Activated CD8-positive, alpha-beta memory T cell treated with anti-CD3 and anti-CD28 coated beads for 36 hours (primary cell): ENCODE data around the gene GPR45. TPM values are rescaled to one million over a fixed set of nuclear protein-coding genes. Genes with fewer than 3 reads are reported as not detected.
"Not testable (repeated sequence)": the region's sequence is repeated elsewhere in the genome, so short reads cannot be mapped to it uniquely, and the experiment has no call there.

Experiments used
- CTCF ChIA-PET: fragments of 350-600 bp; sonication (Branson Sonifier 250); formaldehyde crosslinking; loops from one replicate; lab custom pipeline; 2021; ENCODE audit warnings: antibody characterized with exemption; lab: Charles Lee
- POLR2A ChIA-PET: fragments of 350-600 bp; sonication (Branson Sonifier 250); formaldehyde crosslinking; loops from one replicate; lab custom pipeline; 2021; ENCODE audit warnings: antibody characterized with exemption; lab: Charles Lee
- total RNA-seq, 2 experiments: library from RNA; stranded (reverse); gene quantifications; one replicate each; pipeline ENCODE4 v1.2.3, GENCODE V29; 2021

The GPR45 gene
- total RNA-seq, 2 experiments from 2014 or later: not detected

DNA sequence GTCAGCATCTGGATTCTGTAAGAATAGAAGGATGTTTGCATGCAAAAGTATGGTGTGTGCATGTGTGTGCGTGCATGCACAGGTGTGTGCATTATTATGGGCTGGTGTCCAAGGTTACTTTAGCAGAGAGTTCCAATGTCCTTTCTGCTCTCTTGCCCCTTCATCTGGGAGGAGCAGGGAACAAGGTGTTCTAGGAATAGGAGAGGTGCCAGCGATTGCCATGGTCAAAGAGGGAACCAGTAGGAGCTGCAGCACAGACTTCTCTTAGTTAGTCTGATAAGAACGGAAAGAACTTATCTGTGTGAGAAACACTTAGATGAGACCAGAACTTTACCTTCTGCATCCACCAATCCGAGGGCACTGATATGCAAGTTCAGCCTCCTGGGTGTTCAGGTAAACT is 8.3 kb downstream of the GPR45 start:
- ChIA-PET POLR2A (no interaction called here), CTCF (no interaction called here)

DNA sequence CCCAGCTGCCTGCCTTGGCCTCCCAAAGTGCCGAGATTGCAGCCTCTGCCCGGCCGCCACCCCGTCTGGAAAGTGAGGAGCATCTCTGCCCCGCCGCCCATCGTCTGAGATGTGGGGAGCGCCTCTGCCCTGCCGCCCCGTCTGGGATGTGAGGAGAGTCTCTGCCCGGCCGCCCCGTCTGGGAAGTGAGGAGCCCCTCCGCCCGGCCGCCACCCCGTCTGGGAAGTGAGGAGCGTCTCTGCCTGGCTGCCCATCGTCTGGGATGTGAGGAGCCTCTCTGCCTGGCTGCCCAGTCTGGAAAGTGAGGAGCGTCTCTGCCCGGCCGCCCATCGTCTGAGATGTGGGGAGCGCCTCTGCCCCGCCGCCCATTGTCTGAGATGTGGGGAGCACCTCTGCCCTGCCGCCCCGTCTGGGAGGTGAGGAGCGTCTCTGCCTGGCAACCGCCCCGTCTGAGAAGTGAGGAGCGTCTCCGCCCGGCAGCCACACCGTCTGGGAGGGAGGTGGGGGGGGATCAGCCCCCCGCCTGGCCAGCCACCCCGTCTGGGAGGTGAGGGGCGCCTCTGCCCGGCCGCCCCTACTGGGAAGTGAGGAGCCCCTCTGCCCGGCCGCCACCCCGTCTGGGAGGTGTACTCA is 9.6 kb downstream of the GPR45 start:
- CTCF ChIA-PET, POLR2A ChIA-PET: not testable (repeated sequence)

DNA sequence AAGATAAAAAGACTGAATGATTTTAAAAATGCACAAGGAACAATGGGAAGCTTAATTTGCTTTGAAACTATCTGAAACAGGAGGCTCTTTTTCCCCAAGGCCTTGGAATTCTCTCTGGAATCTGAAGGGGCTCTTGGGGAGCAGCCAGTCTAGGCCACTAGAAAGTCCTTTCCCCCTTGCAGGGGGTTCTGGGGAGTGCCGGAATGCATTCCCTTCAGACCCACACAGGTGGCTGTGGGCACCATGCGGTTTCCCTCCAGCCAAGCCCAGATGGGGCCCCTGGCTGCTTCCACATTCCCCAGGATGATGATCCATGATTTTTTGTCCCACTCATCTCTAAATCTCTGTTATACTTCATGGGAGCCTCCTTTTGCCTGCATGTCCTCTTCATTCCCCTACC is 10.7 kb downstream of the GPR45 start:
- CTCF ChIA-PET: no interaction called here
- POLR2A ChIA-PET: no interaction called here

DNA sequence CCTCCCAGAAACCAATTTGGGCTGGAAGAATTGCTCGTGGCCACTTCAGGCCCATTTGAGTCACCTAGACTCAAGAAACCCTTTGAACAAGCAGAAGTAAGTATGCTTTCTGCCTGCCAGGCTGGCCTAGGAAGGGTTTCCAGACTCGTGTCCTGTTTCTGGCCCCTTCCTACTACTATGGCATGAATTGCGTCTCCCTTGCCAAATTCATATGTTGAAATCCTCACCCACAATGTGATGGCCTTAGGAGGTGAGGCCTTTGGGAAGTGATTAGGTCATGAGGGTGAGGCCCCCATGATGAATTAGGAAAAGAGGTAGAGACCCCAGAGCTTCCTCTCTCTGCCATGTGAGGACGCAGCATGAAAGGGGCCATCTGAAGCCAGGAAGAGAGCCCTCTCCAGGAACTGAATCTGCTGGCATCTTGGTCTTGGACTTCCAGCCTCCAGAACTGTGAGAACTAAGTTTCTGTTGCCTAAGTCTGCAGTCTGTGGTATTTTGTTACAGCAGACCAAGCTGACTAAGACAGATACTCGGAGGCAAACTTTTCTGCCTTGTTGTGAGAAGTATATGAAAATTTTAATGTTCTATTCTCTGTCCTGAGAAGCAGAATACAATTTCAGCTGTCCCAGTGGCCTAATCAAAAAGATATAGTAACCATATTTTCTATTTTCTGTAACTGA is 13.1 kb downstream of the GPR45 start:
- POLR2A ChIA-PET: no interaction called here
- CTCF ChIA-PET: no interaction called here

DNA sequence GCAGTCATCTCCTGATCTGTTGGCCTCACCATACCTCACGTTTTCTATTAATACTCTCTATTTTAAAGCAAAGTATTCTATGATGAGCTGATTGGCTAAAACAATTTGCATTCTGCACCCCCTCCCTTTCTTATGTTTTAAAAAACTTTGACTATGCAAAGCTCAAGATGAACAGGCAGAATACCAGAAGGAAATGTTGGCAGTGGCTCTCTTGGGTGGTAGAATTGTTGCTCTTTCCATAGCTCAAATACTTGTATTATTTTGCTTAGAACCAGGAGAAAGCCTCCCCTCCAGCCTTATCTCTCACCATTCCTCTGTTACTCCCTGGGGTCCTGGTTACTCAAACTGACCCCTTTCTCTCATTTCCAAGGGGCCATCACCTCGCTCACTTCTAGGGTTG is 14.4 kb downstream of the GPR45 start:
- ChIA-PET POLR2A (no interaction called here), CTCF (no interaction called here)

DNA sequence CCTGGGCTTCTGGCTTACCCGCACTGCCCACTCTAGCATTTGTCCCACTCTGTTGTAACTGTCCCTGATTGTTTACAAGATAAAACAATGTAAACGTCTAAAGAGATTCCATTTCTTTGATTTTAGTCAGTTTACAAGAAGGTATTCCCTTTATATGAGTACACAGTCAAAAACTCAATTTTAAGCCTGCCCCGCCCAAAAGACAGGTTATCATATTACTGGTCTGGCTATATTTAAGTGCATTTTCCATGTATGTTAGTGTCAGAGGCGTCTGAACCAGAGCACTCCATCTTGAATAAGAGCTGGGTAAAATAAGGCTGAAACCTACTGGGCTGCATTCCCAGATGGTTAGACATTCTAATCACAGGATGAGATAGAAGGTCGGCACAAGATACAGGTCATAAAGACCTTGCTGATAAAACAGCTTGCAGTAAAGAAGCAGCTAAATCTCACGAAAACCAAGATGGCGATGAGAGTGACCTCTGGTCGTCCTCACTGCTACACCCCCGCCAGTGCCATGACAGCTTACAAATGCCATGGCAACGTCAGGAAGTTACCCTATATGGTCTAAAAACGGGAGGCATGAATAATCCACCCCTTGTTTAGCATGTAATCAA is 15.0 kb downstream of the GPR45 start:
- POLR2A ChIA-PET: no interaction called here
- CTCF ChIA-PET: no interaction called here

DNA sequence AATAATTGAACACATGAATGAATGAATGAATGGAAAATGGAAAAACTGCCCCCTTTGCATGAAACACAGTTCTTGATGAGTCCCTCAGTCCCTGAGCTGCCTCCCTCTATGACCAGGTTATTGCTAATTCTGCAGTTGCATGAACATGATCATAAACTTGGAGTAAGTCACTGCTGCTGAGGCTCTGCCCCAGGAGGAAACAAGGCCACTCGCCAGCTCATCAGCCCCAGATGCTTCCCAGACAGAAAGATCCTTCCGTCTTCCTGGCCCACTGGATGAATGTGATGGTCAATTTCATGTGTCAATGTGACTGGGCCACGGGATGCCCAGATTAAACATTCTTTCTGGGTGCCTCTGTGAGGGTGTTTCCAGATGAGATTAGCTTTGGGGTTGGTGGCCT is 16.4 kb downstream of the GPR45 start:
- ChIA-PET CTCF (no interaction called here), POLR2A (no interaction called here)

DNA sequence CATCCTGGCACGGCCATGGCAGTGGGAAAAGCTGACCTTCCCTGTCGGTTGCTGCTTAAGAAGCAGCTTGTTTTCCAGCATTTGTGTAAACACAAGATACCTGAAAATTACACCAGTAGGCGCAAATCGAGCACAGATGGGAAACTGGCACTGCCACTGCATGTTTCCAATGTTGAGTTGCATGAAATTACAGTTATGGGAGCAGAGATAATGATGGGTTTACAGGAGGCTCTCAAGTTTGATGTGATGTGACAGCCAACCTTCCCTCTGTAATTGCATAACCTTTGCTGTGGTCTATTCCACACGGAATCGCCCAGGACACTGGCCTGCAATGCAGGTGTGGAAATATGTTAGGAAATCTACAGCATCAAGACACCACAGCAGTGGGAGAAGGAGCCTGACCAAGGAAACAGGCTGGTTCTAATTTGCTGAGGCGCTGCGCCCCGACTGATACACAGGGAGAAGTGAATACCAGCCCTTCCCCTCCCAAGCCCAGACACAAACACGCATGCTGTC is 17.4 kb downstream of the GPR45 start:
- POLR2A ChIA-PET: no interaction called here

DNA sequence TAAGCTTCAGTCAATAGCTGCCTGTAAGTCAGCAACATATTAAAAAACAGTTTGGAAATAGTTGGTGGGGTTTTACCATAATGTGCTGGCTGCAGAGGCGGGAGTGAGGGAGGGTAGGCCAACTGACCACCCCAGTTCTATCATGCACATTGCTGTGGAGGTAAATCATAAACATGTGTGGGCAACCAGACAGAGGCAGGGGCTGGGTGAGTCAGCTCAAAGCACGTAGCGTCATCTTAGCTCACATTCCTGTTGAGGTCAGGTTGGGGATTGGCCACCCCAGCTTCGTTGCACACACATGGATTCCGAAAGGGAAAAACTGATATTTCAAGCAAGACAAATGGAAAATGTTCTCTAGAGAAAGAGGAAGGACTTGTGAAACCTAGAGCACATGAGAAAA is 19.5 kb downstream of the GPR45 start:
- ChIA-PET POLR2A (no interaction called here), CTCF (no interaction called here)

More for the DNA sequence above, 17.4 kb downstream of the GPR45 start:
- CTCF ChIA-PET: no interaction called here

DNA sequence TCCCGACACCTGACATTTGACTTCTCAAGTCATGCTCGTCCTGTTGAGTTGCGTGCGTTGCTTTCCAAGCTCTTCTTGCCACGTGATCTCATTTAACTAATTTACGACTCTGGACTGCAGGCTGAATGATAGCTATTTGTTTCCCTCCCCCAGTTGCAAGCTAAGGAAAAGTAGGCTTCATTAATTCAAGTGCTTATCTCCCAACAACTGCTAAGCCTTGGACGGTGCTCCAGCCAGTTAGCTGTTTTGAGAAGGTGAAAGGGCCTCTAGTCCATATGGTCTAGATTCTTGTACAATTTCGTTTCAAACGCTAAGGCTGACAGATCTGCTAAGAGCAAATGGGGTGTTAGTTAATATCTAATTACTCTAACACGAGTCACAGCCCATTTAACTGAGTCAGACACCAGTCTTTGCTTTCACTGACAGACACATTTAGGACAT is 21.1 kb downstream of the GPR45 start:
- ChIA-PET POLR2A (no interaction called here), CTCF (no interaction called here)

DNA sequence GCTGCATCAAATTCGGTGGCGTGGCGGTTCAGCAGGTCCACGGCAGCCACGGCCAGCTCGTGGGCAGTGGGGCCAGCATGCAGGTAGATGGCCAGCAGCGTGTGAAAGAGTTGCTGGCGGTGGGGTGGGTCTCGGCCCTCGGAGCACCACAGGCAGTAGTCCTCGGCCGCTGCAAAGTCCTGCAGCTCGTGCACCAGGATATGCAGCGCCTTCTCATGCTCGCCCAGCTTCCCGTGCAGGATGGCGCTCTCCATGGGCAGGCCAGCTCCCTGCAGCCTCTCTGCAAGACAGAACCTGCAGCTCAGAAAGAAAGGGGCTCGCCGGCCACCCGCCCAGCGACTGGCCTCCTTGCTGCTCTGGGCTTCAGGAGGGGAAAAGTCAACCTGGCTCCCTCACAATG is 27.9 kb downstream of the GPR45 start:
- ChIA-PET CTCF (no interaction called here), POLR2A (no interaction called here)

DNA sequence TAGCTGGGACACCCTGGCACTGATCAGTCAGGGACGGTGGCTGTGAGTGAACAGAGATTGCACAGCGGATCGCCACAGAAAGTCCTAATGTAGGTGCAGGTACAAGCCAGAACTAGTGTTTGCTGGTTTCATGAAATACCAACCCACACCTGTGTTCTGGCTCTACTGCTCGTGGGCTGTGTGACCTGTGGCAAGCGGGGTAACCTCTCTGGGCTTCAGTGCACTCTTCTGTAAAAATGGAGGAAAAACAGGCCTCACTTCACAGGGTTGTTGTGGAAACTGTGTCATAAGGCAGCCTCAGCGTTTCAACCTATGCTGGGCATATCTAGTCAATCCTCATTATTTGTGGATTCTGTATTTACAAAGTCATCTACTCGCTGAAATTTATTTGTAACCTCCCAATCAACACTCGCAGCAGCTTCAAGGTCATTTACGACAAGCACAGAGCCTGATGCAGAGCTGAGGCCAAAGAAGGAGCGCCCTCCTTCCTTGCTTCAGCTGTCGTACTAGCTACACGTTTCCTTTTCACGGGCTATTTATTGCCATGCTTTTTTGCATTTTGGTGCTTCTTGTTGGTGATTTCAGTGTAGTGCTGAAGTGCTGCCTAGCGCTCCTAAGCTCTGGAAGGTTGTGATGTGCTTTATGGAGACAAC is 30.0 kb downstream of the GPR45 start:
- POLR2A ChIA-PET: no interaction called here
- CTCF ChIA-PET: interaction anchor here (1.0 kb wide), 1 partner anchor 10 kb away, joined by 3 read pairs; no protein-coding TSS in a partner anchor

DNA sequence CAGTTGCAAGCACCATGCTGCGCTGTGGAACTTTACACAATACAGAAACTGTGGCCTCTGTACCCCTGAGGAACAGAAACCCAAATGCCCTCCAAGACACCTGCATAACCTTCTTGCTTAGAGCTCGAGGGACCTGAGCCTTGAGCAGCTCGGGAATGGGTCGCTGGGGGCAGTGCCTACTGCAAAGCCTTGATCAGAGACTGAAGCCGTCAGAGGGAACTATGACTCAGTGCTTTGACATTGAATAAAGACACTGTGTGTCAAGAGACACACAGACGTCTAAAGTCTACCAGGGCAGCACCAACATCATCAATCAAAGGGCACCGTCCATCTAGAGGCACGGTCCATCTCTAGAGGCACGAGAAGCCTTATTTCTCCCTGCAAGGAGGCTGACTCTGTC is 30.6 kb downstream of the GPR45 start:
- ChIA-PET CTCF (interaction anchor here (0.9 kb wide), 1 partner anchor 21 kb away, joined by 3 read pairs; no protein-coding TSS in a partner anchor), POLR2A (no interaction called here)

DNA sequence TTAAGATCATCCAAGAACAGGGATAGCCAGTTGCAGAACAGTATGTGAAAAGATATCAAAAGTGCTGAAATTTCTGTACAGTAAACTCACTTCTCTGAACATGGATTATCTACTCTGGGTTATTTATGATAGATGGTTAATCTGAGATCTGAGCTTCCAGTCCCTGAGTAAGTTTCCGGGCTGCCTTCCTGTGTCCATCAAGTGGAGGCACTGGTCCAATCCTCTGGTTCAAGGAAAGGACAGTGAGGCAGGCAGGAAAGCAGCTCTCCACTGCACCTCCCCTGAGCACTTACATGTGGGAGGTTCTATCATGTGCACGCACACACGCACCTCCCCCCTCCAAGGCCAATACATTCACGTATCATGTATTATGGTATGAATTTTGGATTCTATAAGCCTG is 32.5 kb downstream of the GPR45 start:
- ChIA-PET POLR2A (no interaction called here), CTCF (no interaction called here)

DNA sequence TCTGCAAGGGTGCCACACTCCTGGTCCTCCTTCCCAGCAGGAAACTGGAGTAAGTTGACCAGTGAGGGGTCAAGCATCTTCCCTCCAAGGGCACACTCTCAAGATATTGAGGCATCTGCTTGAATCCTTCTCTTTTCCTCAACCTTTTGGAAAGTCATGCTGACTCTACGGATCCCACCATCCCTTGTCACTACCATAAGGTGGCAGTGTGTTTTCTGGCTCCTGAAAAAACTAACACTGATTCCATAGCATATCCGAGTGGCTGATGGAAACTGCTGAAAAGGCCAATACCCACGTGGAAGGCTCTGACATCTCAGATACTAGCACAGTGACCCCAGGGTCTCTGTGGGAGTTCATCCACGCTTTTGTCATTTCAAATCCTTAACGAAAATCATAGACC is 37.1 kb downstream of the GPR45 start:
- CTCF ChIA-PET: no interaction called here

DNA sequence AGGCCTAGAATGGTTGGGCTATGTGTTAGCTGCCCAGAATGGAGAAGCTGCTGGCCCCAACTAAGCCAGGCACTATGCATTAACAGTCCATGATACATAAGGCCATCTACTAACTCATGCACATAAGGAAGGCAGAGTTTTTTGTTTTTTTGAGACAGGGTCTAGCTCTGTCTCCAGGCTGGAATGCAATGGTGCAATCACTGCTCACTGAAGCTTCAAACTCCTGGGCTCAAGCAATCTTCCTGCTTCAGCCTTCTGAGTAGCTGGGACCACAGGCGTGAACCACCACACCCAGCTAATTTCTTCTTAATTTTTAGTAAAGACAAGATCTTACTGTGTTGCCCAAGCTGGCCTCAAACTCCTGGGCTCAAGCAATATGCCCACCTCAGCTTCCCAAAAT is 37.6 kb downstream of the GPR45 start:
- CTCF ChIA-PET: no interaction called here
- POLR2A ChIA-PET: no interaction called here

More for the DNA sequence above, 37.1 kb downstream of the GPR45 start:
- POLR2A ChIA-PET: no interaction called here

DNA sequence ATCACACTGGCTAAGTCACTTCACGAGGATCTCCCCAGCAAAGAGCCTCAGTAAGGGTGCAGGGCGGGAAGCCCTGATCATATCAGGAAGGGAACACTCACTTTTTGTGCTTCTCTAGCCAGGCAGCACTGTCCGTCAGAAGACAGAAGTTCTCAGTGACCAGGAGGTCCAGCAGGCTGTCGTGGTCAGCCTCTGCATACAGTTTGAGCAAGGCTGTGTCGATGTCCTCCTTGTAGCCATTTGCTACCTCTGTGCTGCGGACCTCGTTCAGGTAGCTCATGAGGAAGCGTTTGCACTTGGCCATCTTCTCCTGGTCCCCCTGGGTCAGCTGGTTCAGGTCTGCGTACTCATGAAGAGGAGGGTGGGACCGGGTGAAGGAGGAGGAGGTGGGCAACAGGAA is 38.7 kb downstream of the GPR45 start:
- ChIA-PET CTCF (no interaction called here), POLR2A (no interaction called here)

DNA sequence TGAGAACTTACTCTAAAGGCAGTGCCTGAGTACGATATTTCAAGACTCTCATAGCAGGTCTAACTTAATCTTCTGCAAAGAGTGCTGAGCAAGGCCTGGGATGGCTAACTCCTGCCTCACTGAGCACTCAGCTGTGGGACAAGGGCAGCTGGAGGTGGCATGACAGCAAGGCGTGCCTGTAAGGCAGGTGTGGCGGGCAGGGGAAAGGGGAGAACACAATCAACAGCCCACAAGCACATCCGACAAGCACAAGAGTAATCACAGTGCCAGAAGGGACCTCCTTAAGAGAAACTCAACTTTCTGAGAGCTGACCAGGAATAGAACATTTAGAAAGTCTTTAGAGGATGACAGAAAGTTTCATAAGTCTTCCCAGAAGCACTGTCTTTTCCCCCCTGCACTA is 42.0 kb downstream of the GPR45 start:
- CTCF ChIA-PET: no interaction called here
- POLR2A ChIA-PET: no interaction called here

DNA sequence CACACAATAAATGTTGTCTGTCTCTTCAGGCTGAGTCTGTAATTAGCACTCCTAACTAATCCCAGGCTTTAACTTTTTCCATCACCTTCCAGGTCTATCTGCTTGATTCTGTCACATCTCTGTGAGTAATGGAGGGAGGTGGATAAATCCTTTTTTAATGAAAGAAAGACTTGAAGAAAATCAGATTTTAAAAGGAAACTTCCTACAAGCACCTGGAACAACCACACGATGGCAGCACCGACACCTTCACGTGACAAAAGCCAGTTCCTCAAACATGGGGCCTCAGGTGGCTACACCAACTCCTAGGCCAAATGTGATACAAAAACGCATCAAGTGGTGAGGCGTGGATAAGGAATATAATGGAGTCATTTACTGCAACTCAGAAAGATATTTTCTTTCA is 46.1 kb downstream of the GPR45 start:
- ChIA-PET POLR2A (no interaction called here), CTCF (no interaction called here)

DNA sequence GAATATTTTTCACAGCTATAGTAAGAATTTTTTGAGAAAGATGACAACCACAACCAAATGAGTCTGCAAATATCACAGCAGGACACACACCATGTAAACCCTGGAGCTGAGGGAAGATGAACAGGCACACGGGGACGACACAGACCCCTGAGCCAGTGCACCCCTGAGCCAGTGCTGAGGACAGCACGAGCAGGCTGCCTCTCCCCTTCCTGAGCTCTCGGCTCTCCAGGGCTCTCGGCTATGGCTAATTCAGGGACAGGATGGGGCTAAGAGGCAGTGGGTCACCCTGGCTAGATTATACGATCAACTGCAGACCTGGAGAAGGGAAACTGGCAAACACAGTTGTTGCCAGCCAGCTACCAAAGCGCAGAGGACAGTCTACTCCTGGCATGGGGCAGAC is 46.6 kb downstream of the GPR45 start:
- ChIA-PET CTCF (no interaction called here), POLR2A (no interaction called here)
